Measurements from ENCODE around the gene RBM25. TPM values are rescaled to one million over a fixed set of nuclear protein-coding genes. Genes with fewer than 3 reads are reported as not detected.
"Not testable (repeated sequence)": the region's sequence is repeated elsewhere in the genome, so short reads cannot be mapped to it uniquely, and the experiment has no call there.

The RBM25 gene
- total RNA-seq, 1 donor, result 32.9 TPM

DNA sequence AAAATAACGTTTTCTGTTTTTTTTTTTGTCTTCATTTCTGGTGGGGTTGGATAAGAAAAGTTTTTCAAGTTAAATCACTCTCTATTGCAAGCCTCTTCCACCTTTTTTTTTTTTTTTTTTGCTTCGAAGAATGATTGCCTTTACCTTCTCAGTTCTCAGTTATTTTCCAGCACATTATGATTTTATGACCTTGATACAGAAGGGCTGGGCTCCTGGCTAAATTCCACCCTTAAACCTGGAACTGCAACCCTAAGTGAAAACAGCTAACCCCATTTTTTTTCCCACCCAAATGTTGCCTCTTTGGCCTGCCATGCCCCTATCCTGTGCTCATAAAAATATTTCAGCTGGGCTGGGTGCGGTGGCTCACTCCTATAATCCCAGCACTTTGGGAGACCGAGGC, 109.4 kb downstream of the RBM25 start:
- H3K27ac ChIP-seq (ENCODE audit: low read depth, low read length), result no peak overlapping the region
- no peaks in the 10 kb centered on the region for H3K79me2 ChIP-seq (ENCODE audit: insufficient read depth, low read length)
- H3K4me2 ChIP-seq (ENCODE audit: insufficient read depth, low read length), result no peak overlapping the region

DNA sequence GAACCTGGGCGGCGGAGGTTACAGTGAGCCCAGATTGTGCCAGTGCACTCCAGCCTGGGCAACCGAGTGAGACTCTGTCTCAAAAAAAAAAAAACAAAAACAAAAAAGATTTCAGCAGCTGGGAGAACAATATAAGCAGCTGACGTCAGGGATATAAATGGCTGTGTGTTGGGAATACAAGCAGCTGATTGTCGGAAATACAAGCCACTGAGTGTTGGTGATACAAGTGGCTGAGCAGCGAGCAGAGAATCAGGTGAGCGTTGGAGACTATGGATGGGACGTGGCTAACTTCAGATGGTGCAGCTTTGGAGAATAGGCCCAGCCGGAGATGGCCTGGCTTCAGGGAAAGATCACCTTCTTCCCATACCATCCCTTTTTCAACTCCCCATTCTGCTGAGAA, 109.9 kb downstream of the RBM25 start:
- Histone ChIP-seq H2AFZ (ENCODE audit: low read length) (no peak overlapping the region), H3K36me3 (ENCODE audit: insufficient read depth, low read length) (peaks cover 51% of the 10 kb centered on the region), H3K4me3 (ENCODE audit: insufficient read depth, low read length) (no peak overlapping the region), H3K79me2 (ENCODE audit: insufficient read depth, low read length) (no peaks in the 10 kb centered on the region), H3K9me3 (ENCODE audit: low read depth, low read length) (no peaks in the 10 kb centered on the region), H3K27me3 (ENCODE audit: insufficient read depth, low read length) (no peaks in the 10 kb centered on the region), H3K27ac (ENCODE audit: low read depth, low read length) (no peak overlapping the region), H3K4me2 (ENCODE audit: insufficient read depth, low read length) (no peak overlapping the region), H4K20me1 (ENCODE audit: insufficient read depth, low read length) (peaks cover under 1% of the 10 kb centered on the region), H3K4me1 (ENCODE audit: insufficient read depth, low read length) (no peaks in the 10 kb centered on the region)
- no peak for DNase-seq (ENCODE audit: insufficient read length, low spot score, missing footprints)
- TF ChIP-seq, protein P1, sequence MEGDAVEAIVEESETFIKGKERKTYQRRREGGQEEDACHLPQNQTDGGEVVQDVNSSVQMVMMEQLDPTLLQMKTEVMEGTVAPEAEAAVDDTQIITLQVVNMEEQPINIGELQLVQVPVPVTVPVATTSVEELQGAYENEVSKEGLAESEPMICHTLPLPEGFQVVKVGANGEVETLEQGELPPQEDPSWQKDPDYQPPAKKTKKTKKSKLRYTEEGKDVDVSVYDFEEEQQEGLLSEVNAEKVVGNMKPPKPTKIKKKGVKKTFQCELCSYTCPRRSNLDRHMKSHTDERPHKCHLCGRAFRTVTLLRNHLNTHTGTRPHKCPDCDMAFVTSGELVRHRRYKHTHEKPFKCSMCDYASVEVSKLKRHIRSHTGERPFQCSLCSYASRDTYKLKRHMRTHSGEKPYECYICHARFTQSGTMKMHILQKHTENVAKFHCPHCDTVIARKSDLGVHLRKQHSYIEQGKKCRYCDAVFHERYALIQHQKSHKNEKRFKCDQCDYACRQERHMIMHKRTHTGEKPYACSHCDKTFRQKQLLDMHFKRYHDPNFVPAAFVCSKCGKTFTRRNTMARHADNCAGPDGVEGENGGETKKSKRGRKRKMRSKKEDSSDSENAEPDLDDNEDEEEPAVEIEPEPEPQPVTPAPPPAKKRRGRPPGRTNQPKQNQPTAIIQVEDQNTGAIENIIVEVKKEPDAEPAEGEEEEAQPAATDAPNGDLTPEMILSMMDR (IDR thresholded peaks at IDR 0.05; ENCODE audit: extremely low read depth, low read depth, low read length), result no peak

More for the DNA sequence above, 109.4 kb downstream of the RBM25 start:
- no peak overlapping the region for H3K4me3 ChIP-seq (ENCODE audit: insufficient read depth, low read length)
- H3K9me3 ChIP-seq (ENCODE audit: low read depth, low read length), result no peaks in the 10 kb centered on the region
- peak; percentile 34 for DNase-seq (ENCODE audit: insufficient read length, low spot score, missing footprints)
- H3K4me1 ChIP-seq (ENCODE audit: insufficient read depth, low read length), result no peaks in the 10 kb centered on the region
- H2AFZ ChIP-seq (ENCODE audit: low read length), result no peak overlapping the region
- no peaks in the 10 kb centered on the region for H4K20me1 ChIP-seq (ENCODE audit: insufficient read depth, low read length)
- no peaks in the 10 kb centered on the region for H3K27me3 ChIP-seq (ENCODE audit: insufficient read depth, low read length)
- H3K36me3 ChIP-seq (ENCODE audit: insufficient read depth, low read length), result peaks cover 52% of the 10 kb centered on the region
- TF ChIP-seq, protein P1 (IDR thresholded peaks at IDR 0.05; ENCODE audit: extremely low read depth, low read depth, low read length), result no peak

DNA sequence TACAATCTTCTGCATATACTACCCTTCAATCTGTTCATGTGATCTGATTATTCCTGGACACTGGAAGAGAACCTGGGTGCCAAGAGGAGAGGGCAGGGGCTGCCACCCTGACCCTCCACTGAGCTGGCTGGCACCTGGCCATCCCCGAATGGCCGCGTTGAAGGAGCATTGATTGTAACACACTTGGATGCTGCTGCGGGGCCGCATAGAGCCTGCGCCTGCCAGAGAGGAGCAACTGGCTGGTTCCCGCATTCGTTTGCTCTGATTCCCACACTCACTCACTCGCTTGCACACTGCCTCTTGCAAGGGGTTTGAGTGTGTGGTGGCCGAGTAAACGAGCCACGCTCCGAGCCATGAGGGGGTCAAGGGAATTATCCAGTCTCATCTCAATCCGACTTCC, 110.4 kb downstream of the RBM25 start:
- no peak overlapping the region for H3K4me2 ChIP-seq (ENCODE audit: insufficient read depth, low read length)
- no peak overlapping the region for H2AFZ ChIP-seq (ENCODE audit: low read length)
- no peak overlapping the region for H3K27ac ChIP-seq (ENCODE audit: low read depth, low read length)
- no peaks in the 10 kb centered on the region for H3K9me3 ChIP-seq (ENCODE audit: low read depth, low read length)
- no peaks in the 10 kb centered on the region for H3K79me2 ChIP-seq (ENCODE audit: insufficient read depth, low read length)
- no peaks in the 10 kb centered on the region for H3K27me3 ChIP-seq (ENCODE audit: insufficient read depth, low read length)
- TF ChIP-seq, protein P1 (IDR thresholded peaks at IDR 0.05; ENCODE audit: extremely low read depth, low read depth, low read length), result no peak
- no peak overlapping the region for H3K4me3 ChIP-seq (ENCODE audit: insufficient read depth, low read length)
- no peaks in the 10 kb centered on the region for H3K4me1 ChIP-seq (ENCODE audit: insufficient read depth, low read length)
- peaks cover 3% of the 10 kb centered on the region for H4K20me1 ChIP-seq (ENCODE audit: insufficient read depth, low read length)
- H3K36me3 ChIP-seq (ENCODE audit: insufficient read depth, low read length), result peaks cover 51% of the 10 kb centered on the region
- DNase-seq (ENCODE audit: insufficient read length, low spot score, missing footprints), result no peak

DNA sequence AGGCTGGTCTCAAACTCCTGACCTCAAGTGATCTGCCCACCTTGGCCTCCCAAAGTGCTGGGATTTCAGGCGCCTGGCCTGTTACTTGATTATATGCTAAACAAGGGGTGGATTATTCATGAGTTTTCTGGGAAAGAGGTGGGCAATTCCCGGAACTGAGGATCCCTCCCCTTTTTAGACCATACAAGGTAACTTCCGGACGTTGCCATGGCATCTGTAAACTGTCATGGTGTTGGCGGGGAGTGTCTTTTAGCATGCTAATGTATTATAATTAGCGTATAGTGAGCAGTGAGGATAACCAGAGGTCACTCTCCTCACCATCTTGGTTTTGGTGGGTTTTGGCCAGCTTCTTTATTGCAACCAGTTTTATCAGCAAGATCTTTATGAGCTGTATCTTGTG, 111.5 kb downstream of the RBM25 start:
- H2AFZ ChIP-seq (ENCODE audit: low read length); H3K79me2 ChIP-seq (ENCODE audit: insufficient read depth, low read length); H3K27ac ChIP-seq (ENCODE audit: low read depth, low read length); H3K27me3 ChIP-seq (ENCODE audit: insufficient read depth, low read length); H3K4me1 ChIP-seq (ENCODE audit: insufficient read depth, low read length); H4K20me1 ChIP-seq (ENCODE audit: insufficient read depth, low read length); DNase-seq (ENCODE audit: insufficient read length, low spot score, missing footprints); H3K4me3 ChIP-seq (ENCODE audit: insufficient read depth, low read length); H3K9me3 ChIP-seq (ENCODE audit: low read depth, low read length); H3K4me2 ChIP-seq (ENCODE audit: insufficient read depth, low read length): not testable (repeated sequence)
- peaks cover 63% of the 10 kb centered on the region for H3K36me3 ChIP-seq (ENCODE audit: insufficient read depth, low read length)

Data from osteoblast (primary cell).